Parathyroid adenoma (tissue), 2 donors: ENCODE results near the gene KDM8.

Experiments used
- H2AFZ ChIP-seq: fragments of 300-600 bp; sonication (generic); one replicate; pipeline ENCODE4 v1.7.0; 2017; ENCODE audit warnings: antibody characterized with exemption, mild to moderate bottlenecking
- H3K27ac ChIP-seq: fragments of 300-600 bp; sonication (generic); one replicate; pipeline ENCODE4 v1.7.0; 2017
- H3K27me3 ChIP-seq: fragments of 300-600 bp; sonication (generic); one replicate; pipeline ENCODE4 v1.7.0; 2017; ENCODE audit warnings: low read length; ENCODE audit not compliant: control insufficient read depth, insufficient read depth
- H3K36me3 ChIP-seq: fragments of 300-600 bp; sonication (generic); one replicate; pipeline ENCODE4 v1.7.0; 2017; ENCODE audit warnings: low read length; ENCODE audit not compliant: control insufficient read depth, insufficient read depth
- H3K4me1 ChIP-seq: fragments of 300-600 bp; sonication (generic); one replicate; pipeline ENCODE4 v1.7.0; 2017; ENCODE audit warnings: control low read depth
- H3K4me2 ChIP-seq: fragments of 300-600 bp; sonication (generic); one replicate; pipeline ENCODE4 v1.7.0; 2017; ENCODE audit warnings: low read length
- H3K4me3 ChIP-seq: fragments of 300-600 bp; sonication (generic); one replicate; pipeline ENCODE4 v1.7.0; 2017; ENCODE audit warnings: low read depth, low read length
- H3K79me2 ChIP-seq: fragments of 300-600 bp; sonication (generic); one replicate; pipeline ENCODE4 v1.7.0; 2017; ENCODE audit warnings: control low read depth
- H3K9ac ChIP-seq: fragments of 300-600 bp; sonication (generic); one replicate; pipeline ENCODE4 v1.7.0; 2017; ENCODE audit warnings: mild to moderate bottlenecking
- H3K9me3 ChIP-seq: fragments of 300-600 bp; sonication (generic); one replicate; pipeline ENCODE4 v1.7.0; 2017; ENCODE audit warnings: low read length; ENCODE audit not compliant: control insufficient read depth
- CTCF ChIP-seq: fragments of 300-600 bp; sonication (generic); IDR thresholded peaks from one replicate; pipeline ENCODE4 v1.7.0; 2017; ENCODE audit warnings: antibody characterized with exemption, mild to moderate bottlenecking
- donor health status: primary hyperparathyroidism.

The KDM8 gene

GRCh38 chr16:27174007-27174406, 29.3 kb upstream of the KDM8 start:
- H3K4me3 ChIP-seq = no peak overlapping the region
- TF ChIP-seq CTCF = no peak
- peak overlapping the region; percentile 83 for H3K27ac ChIP-seq

GRCh38 chr16:27174798-27175197, 28.5 kb upstream of the KDM8 start:
- H3K4me3 ChIP-seq = no peak overlapping the region

More at GRCh38 chr16:27174007-27174406, 29.3 kb upstream of the KDM8 start:
- no peaks in the 10 kb centered on the region for H3K79me2 ChIP-seq
- H2AFZ ChIP-seq = peak overlapping the region; percentile 50
- H3K9me3 ChIP-seq = no peaks in the 10 kb centered on the region
- H3K36me3 ChIP-seq = no peaks in the 10 kb centered on the region
- H3K4me2 ChIP-seq = peak overlapping the region; percentile 0
- no peaks in the 10 kb centered on the region for H3K27me3 ChIP-seq
- H3K4me1 ChIP-seq = peaks cover 19% of the 10 kb centered on the region
- no peak overlapping the region for H3K9ac ChIP-seq

GRCh38 chr16:27175888-27176287, 27.4 kb upstream of the KDM8 start:
- no peak overlapping the region for H2AFZ ChIP-seq
- no peaks in the 10 kb centered on the region for H3K9me3 ChIP-seq

More at GRCh38 chr16:27174798-27175197, 28.5 kb upstream of the KDM8 start:
- peak overlapping the region; percentile 6 for H3K4me2 ChIP-seq
- no peaks in the 10 kb centered on the region for H3K9me3 ChIP-seq
- H3K27ac ChIP-seq = peak overlapping the region; percentile 83
- no peak for TF ChIP-seq CTCF
- H3K79me2 ChIP-seq = no peaks in the 10 kb centered on the region
- no peak overlapping the region for H3K9ac ChIP-seq
- peaks cover 19% of the 10 kb centered on the region for H3K4me1 ChIP-seq
- no peaks in the 10 kb centered on the region for H3K27me3 ChIP-seq
- H3K36me3 ChIP-seq = no peaks in the 10 kb centered on the region
- no peak overlapping the region for H2AFZ ChIP-seq

GRCh38 chr16:27177031-27177774, 26.1 kb upstream of the KDM8 start:
- Histone ChIP-seq H3K36me3 (no peaks in the 10 kb centered on the region), H3K9ac (no peak overlapping the region), H3K9me3 (no peaks in the 10 kb centered on the region), H3K79me2 (no peaks in the 10 kb centered on the region), H2AFZ (no peak overlapping the region), H3K4me3 (no peak overlapping the region), H3K27ac (no peak overlapping the region), H3K4me2 (no peak overlapping the region), H3K4me1 (peaks cover 19% of the 10 kb centered on the region), H3K27me3 (no peaks in the 10 kb centered on the region)
- TF ChIP-seq CTCF = no peak

More at GRCh38 chr16:27175888-27176287, 27.4 kb upstream of the KDM8 start:
- H3K4me2 ChIP-seq = no peak overlapping the region
- peaks cover 19% of the 10 kb centered on the region for H3K4me1 ChIP-seq
- no peaks in the 10 kb centered on the region for H3K27me3 ChIP-seq
- no peaks in the 10 kb centered on the region for H3K79me2 ChIP-seq
- no peak overlapping the region for H3K9ac ChIP-seq
- H3K36me3 ChIP-seq = no peaks in the 10 kb centered on the region
- TF ChIP-seq CTCF = no peak
- H3K27ac ChIP-seq = no peak overlapping the region
- H3K4me3 ChIP-seq = no peak overlapping the region
